HepG2 (cell line): ENCODE data around the gene GSK3B. TPM values are rescaled to one million over a fixed set of nuclear protein-coding genes. Genes with fewer than 3 reads are reported as not detected.
A peak's percentile ranks its signal among the peaks of the same experiment; 100 is the strongest.

Source experiments
- ATAC-seq: fragments of 200-7000 bp; cut with Tn5 transposase; 3 replicates; pipeline ENCODE4 v1.9.1; 2020; ENCODE audit warnings: mild to moderate bottlenecking, moderate library complexity
- BruUV-seq: library from RNA; stranded (reverse); fragments of 400-500 nt; replicated peaks from 2 replicates; lab custom pipeline; 2021; lab: Mats Ljungman, UMichigan
- CTCF ChIA-PET: fragments of 300-600 bp; formaldehyde crosslinking; extraction: SDS; loops from one replicate; lab custom pipeline; 2021; ENCODE audit warnings: low total read pairs, inconsistent platforms, low intra/inter-chr PET ratio; lab: Yijun Ruan, JAX
- POLR2A ChIA-PET: fragments of 350-600 bp; sonication (Branson Sonifier 250); formaldehyde crosslinking; loops from one replicate; lab custom pipeline; 2020; ENCODE audit warnings: antibody characterized with exemption, inconsistent platforms; lab: Yijun Ruan, JAX
- DNase-seq: peaks from one replicate; pipeline ENCODE4 v3.0.0-alpha.2; 2015; ENCODE audit warnings: low spot score
- FAIRE-seq: peaks from 3 replicates; lab custom pipeline; 2011; peaks lifted over from hg19 to GRCh38; lab: Jason Lieb, UNC
- H2AFZ ChIP-seq: one replicate; pipeline ENCODE4 v1.6.1; 2011; ENCODE audit warnings: low read length, inconsistent platforms
- H3K27ac ChIP-seq: fragments of 300-600 bp; 3 replicates; pipeline ENCODE4 v1.8.0; 2011; ENCODE audit warnings: mixed run types, mild to moderate bottlenecking, mixed read lengths, low read length, inconsistent platforms; ENCODE audit not compliant: insufficient read depth; ENCODE audit errors: extremely low read length
- H3K27me3 ChIP-seq, 2 experiments: fragments of 200-600 bp in 1 of 2; 2 replicates in 1 of 2; 3 replicates in 1 of 2; pipeline versions ENCODE4 v1.6.0 to v1.8.0; 2011; ENCODE audit warnings: low read length in 2 of 2, mild to moderate bottlenecking in 2 of 2, moderate library complexity in 2 of 2, inconsistent platforms in 1 of 2; ENCODE audit not compliant: insufficient read depth in 2 of 2, control insufficient read depth in 1 of 2
- H3K36me3 ChIP-seq, 2 experiments: fragments of 200-600 bp in 1 of 2; replicated peaks in 1 of 2; 2 replicates in 1 of 2; 3 replicates in 1 of 2; pipeline versions ENCODE4 v1.5.1 to v1.8.0; 2011; ENCODE audit warnings: low read length in 2 of 2, inconsistent platforms in 1 of 2; ENCODE audit not compliant: insufficient read depth in 2 of 2, control insufficient read depth in 1 of 2
- H3K4me1 ChIP-seq: 2 replicates; pipeline ENCODE4 v1.5.1; 2012; ENCODE audit warnings: low read length, inconsistent platforms; ENCODE audit not compliant: insufficient read depth
- H3K4me2 ChIP-seq: 2 replicates; pipeline ENCODE4 v1.6.0; 2011; ENCODE audit warnings: low read depth, low read length, inconsistent platforms
- H3K4me3 ChIP-seq, 3 experiments: fragments of 200-600 bp in 1 of 3; sonication (generic), shearing (Covaris generic) in 1 of 3; replicated peaks in 1 of 3; 2 replicates each; pipeline ENCODE4 v1.5.1; 2011 to 2016; ENCODE audit warnings: low read length in 3 of 3, inconsistent platforms in 2 of 3, low read depth in 2 of 3, mild to moderate bottlenecking in 2 of 3, control low read depth in 1 of 3, mixed read lengths in 1 of 3; ENCODE audit not compliant: insufficient read depth in 1 of 3
- H3K79me2 ChIP-seq: one replicate; pipeline ENCODE4 v1.6.1; 2011; ENCODE audit warnings: low read length, inconsistent platforms; ENCODE audit not compliant: insufficient read depth
- H3K9ac ChIP-seq: 2 replicates; pipeline ENCODE4 v1.6.0; 2011; ENCODE audit warnings: mild to moderate bottlenecking, low read depth, low read length, inconsistent platforms; ENCODE audit not compliant: insufficient read depth
- H3K9me3 ChIP-seq: 2 replicates; pipeline ENCODE4 v1.5.1; 2012; ENCODE audit warnings: mild to moderate bottlenecking, low read length
- H4K20me1 ChIP-seq: 2 replicates; pipeline ENCODE4 v1.6.0; 2011; ENCODE audit warnings: inconsistent platforms, mild to moderate bottlenecking, low read length, moderate library complexity; ENCODE audit not compliant: insufficient read depth
- ATF7 ChIP-seq, 2 experiments: fragments of 450-650 bp in 1 of 2; sonication (generic) in 1 of 2; formaldehyde crosslinking in 1 of 2; IDR thresholded peaks; 2 replicates each; pipeline versions ENCODE4 v1.4.0 to v1.6.1; 2016 to 2020; ENCODE audit warnings: antibody characterized with exemption in 1 of 2, mild to moderate bottlenecking in 1 of 2, missing genetic modification reagents in 1 of 2
- ELF3 ChIP-seq: IDR thresholded peaks from 2 replicates; pipeline ENCODE4 v1.6.1; 2016; ENCODE audit warnings: missing genetic modification reagents, missing compliant biosample characterization
- ETV5 ChIP-seq: IDR thresholded peaks from 2 replicates; pipeline ENCODE4 v1.6.1; 2018; ENCODE audit warnings: missing biosample characterization, missing genetic modification reagents, inconsistent platforms, borderline replicate concordance
- EZH2 ChIP-seq: conservative IDR thresholded peaks from 2 replicates; pipeline ENCODE4 v1.6.1; 2012; ENCODE audit warnings: mild to moderate bottlenecking, low read depth, low read length, moderate library complexity
- HNF4A ChIP-seq: sonication (generic); formaldehyde crosslinking; IDR thresholded peaks from 2 replicates; pipeline ENCODE4 v1.4.0; 2020; ENCODE audit warnings: missing genetic modification reagents
- HNF4G ChIP-seq, 2 experiments: sonication (generic) in 1 of 2; formaldehyde crosslinking in 1 of 2; IDR thresholded peaks; 2 replicates each; pipeline versions ENCODE4 v1.4.0 to v1.6.1; 2011 to 2020; ENCODE audit warnings: borderline replicate concordance in 2 of 2, low read depth in 2 of 2, mild to moderate bottlenecking in 2 of 2, low read length in 1 of 2, missing genetic modification reagents in 1 of 2, moderate library complexity in 1 of 2
- NFATC3 ChIP-seq: sonication (generic); formaldehyde crosslinking; IDR thresholded peaks from 2 replicates; pipeline ENCODE4 v1.5.1; 2020; ENCODE audit warnings: mild to moderate bottlenecking, missing genetic modification reagents
- NFIC ChIP-seq: IDR thresholded peaks from 2 replicates; pipeline ENCODE4 v1.6.1; 2012; ENCODE audit warnings: mild to moderate bottlenecking, low read length, inconsistent platforms
- PPARG ChIP-seq: conservative IDR thresholded peaks from 2 replicates; pipeline ENCODE4 v1.6.1; 2016; ENCODE audit warnings: missing biosample characterization, missing genetic modification reagents
- RXRB ChIP-seq: IDR thresholded peaks from 2 replicates; pipeline ENCODE4 v1.6.1; 2016; ENCODE audit warnings: borderline replicate concordance, missing genetic modification reagents, missing compliant biosample characterization
- SMARCE1 ChIP-seq: fragments of 450-650 bp; IDR thresholded peaks from 2 replicates; pipeline ENCODE4 v1.6.1; 2017; ENCODE audit warnings: borderline replicate concordance
- SMC3 ChIP-seq: IDR thresholded peaks from 2 replicates; pipeline ENCODE4 v1.6.1; 2011; ENCODE audit warnings: low read length, improper control_type of control experiment
- SOX5 ChIP-seq: IDR thresholded peaks from 2 replicates; pipeline ENCODE4 v1.6.1; 2016; ENCODE audit warnings: borderline replicate concordance
- TARDBP ChIP-seq: sonication (generic); formaldehyde crosslinking; IDR thresholded peaks from 2 replicates; pipeline ENCODE4 v1.8.0; 2022; ENCODE audit warnings: mild to moderate bottlenecking, missing genetic modification reagents
- TBX2 ChIP-seq: sonication (generic); formaldehyde crosslinking; IDR thresholded peaks from 2 replicates; pipeline ENCODE4 v1.5.0; 2020; ENCODE audit warnings: missing genetic modification reagents, mild to moderate bottlenecking, borderline replicate concordance
- ZBTB38 ChIP-seq: sonication (generic); formaldehyde crosslinking; IDR thresholded peaks from 2 replicates; pipeline ENCODE4 v1.5.1; 2020; ENCODE audit warnings: mild to moderate bottlenecking, missing genetic modification reagents
- ZFAT ChIP-seq: sonication (generic); formaldehyde crosslinking; conservative IDR thresholded peaks from 2 replicates; pipeline ENCODE4 v1.8.1; 2023; ENCODE audit warnings: missing genetic modification reagents, inconsistent platforms
- ZFX ChIP-seq: sonication (generic); formaldehyde crosslinking; IDR thresholded peaks from 2 replicates; pipeline ENCODE4 v1.4.0; 2020; ENCODE audit warnings: mild to moderate bottlenecking, low read depth, missing genetic modification reagents, moderate library complexity
- ZNF263 ChIP-seq: sonication (generic); formaldehyde crosslinking; IDR thresholded peaks from 2 replicates; pipeline ENCODE4 v1.4.0; 2020; ENCODE audit warnings: missing genetic modification reagents
- ZNF446 ChIP-seq: sonication (generic); formaldehyde crosslinking; IDR thresholded peaks from 2 replicates; pipeline ENCODE4 v1.5.0; 2020; ENCODE audit warnings: mild to moderate bottlenecking, missing genetic modification reagents
- ZNF816 ChIP-seq: sonication (generic); formaldehyde crosslinking; IDR thresholded peaks from 2 replicates; pipeline ENCODE4 v1.8.0; 2022; ENCODE audit warnings: missing genetic modification reagents, mild to moderate bottlenecking, borderline replicate concordance
- ZSCAN29 ChIP-seq: sonication (generic); formaldehyde crosslinking; conservative IDR thresholded peaks from 2 replicates; pipeline ENCODE4 v1.4.0; 2020; ENCODE audit warnings: mild to moderate bottlenecking, missing genetic modification reagents
- WGBS: methylation state at CpG from one replicate; pipeline ENCODE4 v1.1.6; 2017; ENCODE audit warnings: low lambda C conversion rate; 5-methylcytosine and 5-hydroxymethylcytosine counted together
- in situ Hi-C: cut with HindIII; loops from 2 replicates; pipeline ENCODE4 v1.10.0; 2017; ENCODE audit warnings: low pct_unique_long_range_greater_than_20kb; ENCODE audit not compliant: extremely low pct_ligation_motif_present
- intact Hi-C: fragments of 100-400 bp; cut with micrococcal nuclease; formaldehyde crosslinking; loops from one replicate; pipeline ENCODE4 v1.10.0; 2022; ENCODE audit not compliant: unreplicated experiment
- polyA plus RNA-seq, 8 experiments: library from polyadenylated mRNA; depleted of rRNA in 3 of 8; stranded (reverse) in 7 of 8; unstranded in 1 of 8; fragments of >200 nt; fragmentation: Illumina TruSeq in 4 of 8; extraction: Trizol in 4 of 8; gene quantifications; 2 replicates each; pipeline versions ENCODE4 v1.2.1 to v1.2.3, GENCODE V29; 2011 to 2016; ENCODE audit warnings: low read depth in 4 of 8, missing spikeins in 1 of 8, mixed read lengths in 1 of 8; ENCODE audit not compliant: insufficient read depth in 1 of 8
- total RNA-seq, 5 experiments: library from RNA; depleted of rRNA; stranded (reverse); fragments of >200 nt; fragmentation: Illumina TruSeq; extraction: Trizol; gene quantifications; 2 replicates each; pipeline ENCODE4 v1.2.3, GENCODE V29; 2016; ENCODE audit warnings: low read depth in 1 of 5
- TF ChIP-seq, protein P1 (sequence below), 2 experiments: sonication (generic) in 1 of 2; formaldehyde crosslinking in 1 of 2; IDR thresholded peaks; 2 replicates each; pipeline versions ENCODE4 v1.4.0 to v1.6.1; 2018 to 2020; ENCODE audit warnings: missing genetic modification reagents in 2 of 2, borderline replicate concordance in 1 of 2, low read depth in 1 of 2, mild to moderate bottlenecking in 1 of 2, missing biosample characterization in 1 of 2

The GSK3B gene
- total and polyA plus RNA-seq, 2 of the 13 experiments (the other 11 are each of a cell fraction or from before 2014, with no cell fraction given) = 22.3 to 30.1 TPM

DNA sequence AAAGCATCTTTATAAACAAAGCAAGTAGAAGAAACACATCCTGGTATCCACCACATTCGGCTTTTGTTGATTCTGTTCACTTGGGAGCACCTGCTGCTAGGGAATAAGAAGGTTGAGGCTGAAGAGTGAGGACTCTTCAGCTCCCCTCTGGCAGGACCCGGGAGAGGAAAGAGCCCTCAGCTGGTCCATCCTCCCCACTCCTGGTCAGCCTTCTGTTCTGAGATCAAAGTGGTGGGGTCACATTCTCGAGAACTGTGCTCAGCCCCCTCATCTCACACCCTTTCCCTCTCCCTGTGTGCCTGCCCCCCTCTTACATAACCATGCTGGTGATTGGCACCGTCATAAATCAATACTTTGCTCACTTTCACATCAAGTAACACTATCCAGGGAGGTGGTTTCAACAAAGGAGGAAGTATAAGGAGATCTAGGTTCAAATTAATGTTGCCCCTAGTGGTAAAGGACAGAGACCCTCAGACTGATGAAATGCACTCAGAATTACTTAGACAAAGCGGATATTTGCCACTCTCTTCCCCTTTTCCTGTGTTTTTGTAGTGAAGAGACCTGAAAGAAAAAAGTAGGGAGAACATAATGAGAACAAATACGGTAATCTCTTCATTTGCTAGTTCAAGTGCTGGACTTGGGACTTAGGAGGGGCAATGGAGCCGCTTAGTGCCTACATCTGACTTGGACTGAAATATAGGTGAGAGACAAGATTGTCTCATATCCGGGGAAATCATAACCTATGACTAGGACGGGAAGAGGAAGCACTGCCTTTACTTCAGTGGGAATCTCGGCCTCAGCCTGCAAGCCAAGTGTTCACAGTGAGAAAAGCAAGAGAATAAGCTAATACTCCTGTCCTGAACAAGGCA, 312.7 kb downstream of the GSK3B start, which contains the start of gene NR1I2:
NR1I2 (plus strand) TSS at position 772 of the 869 bp plus-strand sequence.
- in situ Hi-C loops (no loop called here), intact Hi-C loops (loop anchor here (2.0 to 5.0 kb wide), 2 partner anchors 13 to 41 kb away; no protein-coding TSS in a partner anchor)
- ChIA-PET CTCF (interaction anchor here (1.1 kb wide), 1 partner anchor 39 kb away, joined by 5 read pairs; no protein-coding TSS in a partner anchor), POLR2A (interaction anchor here (1.3 to 5.8 kb wide), 5 partner anchors 8 to 15 kb away, joined by 4 to 69 read pairs (median 13); no protein-coding TSS in a partner anchor)
- H3K27ac ChIP-seq = peak within 1 kb of the TSS; percentile 63
- H3K79me2 ChIP-seq = no peaks in the 10 kb centered on the region
- no peaks in the 10 kb centered on the region for H3K36me3 ChIP-seq
- H3K4me3 ChIP-seq = peak within 1 kb of the TSS; percentile 59 to 74 (median 68)
- peak; percentile 78 for ATAC-seq
- H3K4me1 ChIP-seq = peaks cover 67% of the 10 kb centered on the region
- H3K9me3 ChIP-seq = no peaks in the 10 kb centered on the region
- H3K4me2 ChIP-seq = peak within 1 kb of the TSS; percentile 87
- peak within 1 kb of the TSS; percentile 98 for H2AFZ ChIP-seq
- H3K27me3 ChIP-seq = no peaks in the 10 kb centered on the region
- peak; percentile 60 for DNase-seq
- H4K20me1 ChIP-seq = no peaks in the 10 kb centered on the region
- WGBS = 1% methylated on average over 10 of the region's 10 CpGs
- peak within 1 kb of the TSS; percentile 67 for H3K9ac ChIP-seq
- no peak for FAIRE-seq
- BruUV-seq = TSS peak; percentile 57
- TF ChIP-seq ZFAT (CRISPR knock-in tag) (no peak), SOX5 (CRISPR knock-in tag) (no peak), ZNF263 (peak; percentile 88), NFIC (no peak), PPARG (CRISPR knock-in tag) (0 out of 2 replicates have a peak, but pooled peaks have one; percentile 13), ELF3 (CRISPR knock-in tag) (peak; percentile 14; the same call in 1 of the 2 replicates), HNF4G (IDR thresholded peaks at IDR 0.05; ENCODE audit: borderline replicate concordance, low read depth, low read length) (peak; percentile 66; the same call in 1 of the 2 replicates), HNF4G (CRISPR knock-in tag; IDR thresholded peaks at IDR 0.05; ENCODE audit: borderline replicate concordance, low read depth) (no peak), SMARCE1 (no peak), ATF7 (IDR thresholded peaks at IDR 0.05) (no peak), ATF7 (CRISPR knock-in tag; IDR thresholded peaks at IDR 0.05) (no peak), ZNF446 (CRISPR knock-in tag) (no peak), RXRB (CRISPR knock-in tag) (no peak), ZNF816 (CRISPR knock-in tag) (no peak), TBX2 (CRISPR knock-in tag) (0 out of 2 replicates have a peak, but pooled peaks have one; percentile 19), TARDBP (CRISPR knock-in tag) (0 out of 2 replicates have a peak, but pooled peaks have one; percentile 17), ZSCAN29 (CRISPR knock-in tag) (no peak), EZH2 (no peak), SMC3 (no peak), ZFX (peak; percentile 41; the same call in 1 of the 2 replicates), HNF4A (CRISPR knock-in tag) (peak; percentile 34; the same call in 1 of the 2 replicates), ZBTB38 (CRISPR knock-in tag) (no peak), ETV5 (0 out of 2 replicates have a peak, but pooled peaks have one; percentile 19), NFATC3 (CRISPR knock-in tag) (no peak)
- TF ChIP-seq, protein P1, sequence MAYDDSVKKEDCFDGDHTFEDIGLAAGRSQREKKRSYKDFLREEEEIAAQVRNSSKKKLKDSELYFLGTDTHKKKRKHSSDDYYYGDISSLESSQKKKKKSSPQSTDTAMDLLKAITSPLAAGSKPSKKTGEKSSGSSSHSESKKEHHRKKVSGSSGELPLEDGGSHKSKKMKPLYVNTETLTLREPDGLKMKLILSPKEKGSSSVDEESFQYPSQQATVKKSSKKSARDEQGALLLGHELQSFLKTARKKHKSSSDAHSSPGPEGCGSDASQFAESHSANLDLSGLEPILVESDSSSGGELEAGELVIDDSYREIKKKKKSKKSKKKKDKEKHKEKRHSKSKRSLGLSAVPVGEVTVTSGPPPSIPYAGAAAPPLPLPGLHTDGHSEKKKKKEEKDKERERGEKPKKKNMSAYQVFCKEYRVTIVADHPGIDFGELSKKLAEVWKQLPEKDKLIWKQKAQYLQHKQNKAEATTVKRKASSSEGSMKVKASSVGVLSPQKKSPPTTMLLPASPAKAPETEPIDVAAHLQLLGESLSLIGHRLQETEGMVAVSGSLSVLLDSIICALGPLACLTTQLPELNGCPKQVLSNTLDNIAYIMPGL (CRISPR knock-in tag; IDR thresholded peaks at IDR 0.05; ENCODE audit: borderline replicate concordance in 1 of 2, low read depth in 1 of 2) = peak in 1 of 2 experiments; percentile 11; a peak in 1 of 4 replicates
